UCSD-AML1 (cell line): Measurements from ENCODE around the gene EFTUD2.

ENCODE experiments used
- DNase-seq: peaks from one replicate; lab custom pipeline; 2025; ENCODE audit not compliant: unreplicated experiment; lab: John Stamatoyannopoulos, UW

The EFTUD2 gene

GRCh38 chr17:44911133-44912001, 12.1 kb upstream of the EFTUD2 start:
- DNase-seq = peak; percentile 28

GRCh38 chr17:44910231-44911106, 11.2 kb upstream of the EFTUD2 start:
- DNase-seq = no peak

- DNase-seq = no peak
These were observed 10.5 kb upstream of the EFTUD2 start for GRCh38 chr17:44909681-44910144.

GRCh38 chr17:44908761-44909326, 9.6 kb upstream of the EFTUD2 start:
- no peak for DNase-seq

- DNase-seq = no peak
These were observed 8.7 kb upstream of the EFTUD2 start for GRCh38 chr17:44907729-44908470.

GRCh38 chr17:44906763-44907728, 7.8 kb upstream of the EFTUD2 start:
- peak; percentile 28 for DNase-seq

GRCh38 chr17:44906010-44906646, 6.9 kb upstream of the EFTUD2 start:
- DNase-seq = no peak

- no peak for DNase-seq
These were observed 6.1 kb upstream of the EFTUD2 start for GRCh38 chr17:44905006-44906000.

GRCh38 chr17:44904001-44904984, 5.0 kb upstream of the EFTUD2 start:
- DNase-seq = no peak

GRCh38 chr17:44903012-44903685, 3.9 kb upstream of the EFTUD2 start:
- no peak for DNase-seq

GRCh38 chr17:44902135-44902760, 3.0 kb upstream of the EFTUD2 start:
- no peak for DNase-seq

GRCh38 chr17:44901411-44901921, 2.2 kb upstream of the EFTUD2 start:
- DNase-seq = no peak

GRCh38 chr17:44900894-44901293, 1.6 kb upstream of the EFTUD2 start:
- DNase-seq = no peak

GRCh38 chr17:44898768-44899073, 524 bp downstream of the EFTUD2 start:
- no peak for DNase-seq

GRCh38 chr17:44894642-44895041, 4.6 kb downstream of the EFTUD2 start:
- DNase-seq = no peak

- no peak for DNase-seq
These were observed 7.0 kb downstream of the EFTUD2 start for GRCh38 chr17:44892250-44892649.
